ENCODE results near the gene CCL28.
"Not testable (repeated sequence)": the region's sequence is repeated elsewhere in the genome, so short reads cannot be mapped to it uniquely, and the experiment has no call there.

Gene CCL28

DNA sequence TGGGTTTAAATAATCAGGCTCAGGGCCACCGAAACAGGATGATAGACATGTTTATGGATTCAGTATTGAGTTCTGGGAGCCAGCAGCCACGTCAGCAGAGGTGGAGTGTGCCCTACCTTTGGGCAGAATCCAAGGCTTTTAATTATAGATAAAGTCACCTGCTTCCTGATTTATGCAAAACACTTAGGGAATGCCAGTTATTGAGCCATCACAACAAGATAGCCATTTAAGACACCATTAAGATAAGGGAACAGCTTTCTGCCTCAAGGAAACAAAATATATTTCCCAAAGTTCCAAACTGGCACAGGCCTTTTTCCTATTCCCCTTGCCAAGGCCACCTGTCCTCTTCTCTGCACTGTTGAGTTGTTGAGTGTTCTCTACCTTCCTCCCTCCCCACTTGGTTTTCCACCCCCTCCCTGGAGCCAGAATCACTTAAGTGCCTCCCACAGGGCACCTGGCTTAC is 2.4 kb downstream of the CCL28 start:
- no peak for DNase-seq (ENCODE audit: low spot score)

DNA sequence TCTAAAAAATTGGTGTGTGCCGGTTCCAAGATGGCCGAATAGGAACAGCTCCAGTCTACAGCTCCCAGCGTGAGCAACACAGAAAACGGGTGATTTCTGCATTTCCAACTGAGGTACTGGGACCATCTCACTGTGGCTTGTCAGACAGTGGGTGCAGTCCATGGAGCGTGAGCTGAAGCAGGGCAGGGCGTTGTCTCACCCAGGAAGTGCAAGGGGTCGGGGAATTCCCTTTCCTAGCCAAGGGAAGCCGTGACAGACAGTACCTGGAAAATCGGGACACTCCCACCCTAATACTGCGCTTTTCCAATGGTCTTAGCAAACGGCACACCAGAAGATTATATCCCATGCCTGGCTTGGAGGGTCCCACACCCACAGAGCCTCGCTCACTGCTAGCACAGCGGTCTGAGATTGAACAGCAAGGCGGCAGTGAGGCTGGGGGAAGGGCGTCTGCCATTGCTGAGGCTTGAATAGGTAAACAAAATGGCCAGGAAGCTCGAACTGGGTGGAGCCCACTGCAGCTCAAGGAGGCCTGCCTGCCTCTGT is 9.6 kb downstream of the CCL28 start:
- not testable (repeated sequence) for DNase-seq (ENCODE audit: low spot score)

DNA sequence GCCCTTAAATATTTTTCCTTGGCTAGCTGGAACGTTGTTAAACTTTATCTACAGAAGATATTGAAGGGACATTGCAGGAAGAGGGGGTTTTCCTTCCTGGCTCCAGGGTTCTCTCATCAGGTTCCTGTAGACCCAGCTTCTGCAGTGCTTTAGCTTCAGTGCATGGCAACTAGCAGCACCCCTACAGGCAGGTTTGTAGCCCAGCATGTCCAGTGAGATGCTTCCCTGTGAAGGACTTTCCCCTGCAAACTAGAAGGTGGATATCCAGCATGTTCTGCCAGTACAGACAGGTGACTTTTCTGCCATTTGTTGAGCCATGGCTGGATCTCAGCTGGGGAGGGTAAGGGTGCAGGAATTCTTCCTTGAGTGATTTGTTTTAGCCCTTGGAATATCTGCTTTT is 10.4 kb downstream of the CCL28 start:
- peak; percentile 15 for DNase-seq (ENCODE audit: low spot score)

DNA sequence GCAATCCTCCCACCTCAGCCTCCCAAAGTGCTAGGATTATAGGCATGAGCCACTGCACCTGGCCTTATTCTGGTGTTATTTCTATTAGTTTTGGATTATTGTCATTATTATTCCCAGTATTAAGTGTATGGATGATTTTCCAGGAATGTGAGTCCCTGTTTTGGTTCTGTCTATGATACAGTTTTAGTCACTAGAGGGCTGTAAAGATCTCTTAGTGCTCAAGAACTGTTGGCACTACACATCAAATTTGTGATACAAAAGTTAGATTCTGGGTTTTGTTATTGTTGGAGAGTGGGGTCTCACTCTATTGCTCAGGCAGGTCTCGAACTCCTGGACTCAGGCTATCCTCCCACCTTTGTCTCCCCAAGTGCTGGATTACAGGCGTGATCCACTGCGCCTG is 12.1 kb downstream of the CCL28 start:
- no peak for DNase-seq (ENCODE audit: low spot score)

DNA sequence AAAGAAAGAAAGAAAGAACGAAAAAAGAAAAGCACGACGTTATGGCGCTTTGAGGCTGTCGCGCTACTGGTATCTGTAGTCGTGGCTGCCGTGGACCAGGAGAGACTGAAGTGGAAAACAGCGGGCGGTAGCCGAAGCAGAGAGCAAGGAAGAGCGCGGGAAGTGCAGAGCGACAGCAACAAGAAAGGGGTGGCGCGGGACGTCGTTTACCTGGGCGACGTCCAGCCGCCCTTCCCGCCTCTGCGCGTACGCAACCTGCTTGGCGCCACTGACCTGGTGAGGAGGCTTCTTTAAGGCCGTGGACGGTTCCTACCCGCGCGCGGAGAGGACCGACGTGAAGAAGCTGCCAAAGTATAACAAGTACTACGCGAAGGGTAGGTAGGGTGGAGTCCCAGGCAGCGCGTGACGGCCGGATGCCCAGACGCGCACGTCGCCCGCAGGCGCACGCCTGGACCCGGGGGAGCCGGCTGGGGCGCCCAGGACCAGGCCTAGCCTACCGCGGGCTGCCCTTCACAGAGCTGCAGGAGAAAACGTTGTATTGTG is 15.4 kb downstream of the CCL28 start:
- no peak for DNase-seq (ENCODE audit: low spot score)

DNA sequence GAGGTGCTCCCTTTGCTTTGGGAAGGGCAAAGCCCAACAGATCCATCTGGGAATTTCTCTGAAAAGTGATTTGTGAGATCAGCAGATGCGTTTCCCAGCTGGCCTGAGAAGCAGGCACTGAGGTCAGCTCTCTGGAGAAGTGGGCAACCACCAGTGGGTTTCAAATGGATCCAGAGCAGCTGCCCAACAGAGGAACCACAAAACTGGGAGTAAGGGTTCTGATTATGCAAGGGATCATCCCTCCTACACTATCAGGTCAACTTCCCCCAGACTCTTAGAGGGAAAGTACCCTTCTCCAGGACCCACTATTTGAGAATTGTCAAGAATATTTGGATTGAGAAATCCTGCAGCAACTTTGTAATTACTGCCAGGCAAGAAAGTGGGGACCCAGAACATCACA is 21.7 kb downstream of the CCL28 start:
- DNase-seq (ENCODE audit: low spot score) = no peak

DNA sequence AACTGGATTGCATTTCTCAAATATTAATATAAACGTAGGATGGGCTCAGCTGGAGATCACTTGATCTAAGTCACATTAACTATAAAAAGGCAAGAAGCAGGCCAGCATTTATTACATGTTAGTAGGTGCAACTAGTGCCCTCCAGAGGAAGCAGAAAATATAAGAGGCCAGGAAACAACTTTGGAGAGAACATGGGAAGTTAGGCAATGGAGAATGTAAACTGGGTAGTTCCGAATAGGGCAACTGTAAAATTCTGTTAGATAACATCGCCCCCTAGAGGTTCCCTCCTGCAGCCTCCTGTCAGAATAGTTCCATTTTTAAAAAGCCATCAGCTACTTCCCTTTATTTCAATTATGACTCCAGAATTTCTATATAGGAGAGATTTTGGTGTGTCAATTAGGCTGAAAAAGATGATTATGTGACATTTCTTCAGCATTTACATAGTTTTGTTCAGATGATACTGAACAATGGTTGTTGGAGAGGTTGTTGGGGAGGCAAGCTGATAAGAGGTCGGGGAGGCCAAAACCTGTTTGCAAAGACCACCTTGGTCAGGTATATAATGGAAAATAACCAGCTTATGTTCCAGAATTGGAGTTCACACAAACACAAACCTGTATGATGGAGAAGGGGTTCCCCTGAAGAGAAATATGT is 22.4 kb downstream of the CCL28 start:
- DNase-seq (ENCODE audit: low spot score) = peak; percentile 87

DNA sequence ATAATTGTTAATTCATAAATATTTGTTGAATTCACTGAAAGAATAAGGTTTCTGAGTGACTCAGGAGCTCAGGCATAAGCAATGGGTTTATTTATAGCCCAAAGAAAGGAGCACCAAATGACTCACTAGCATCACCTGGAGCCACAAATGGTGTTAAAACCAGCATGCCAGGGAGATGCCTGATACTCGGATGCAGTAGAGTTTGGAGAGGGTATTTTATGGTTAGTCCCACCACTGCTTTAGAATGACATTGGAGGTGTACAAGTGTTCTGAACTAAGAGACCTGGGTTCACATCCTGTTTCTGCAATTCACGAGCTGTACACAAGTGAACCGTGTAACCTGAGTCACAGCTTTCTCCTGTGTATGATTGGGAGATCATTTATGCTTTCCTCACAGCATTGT is 25.2 kb downstream of the CCL28 start:
- DNase-seq (ENCODE audit: low spot score) = peak; percentile 11

DNA sequence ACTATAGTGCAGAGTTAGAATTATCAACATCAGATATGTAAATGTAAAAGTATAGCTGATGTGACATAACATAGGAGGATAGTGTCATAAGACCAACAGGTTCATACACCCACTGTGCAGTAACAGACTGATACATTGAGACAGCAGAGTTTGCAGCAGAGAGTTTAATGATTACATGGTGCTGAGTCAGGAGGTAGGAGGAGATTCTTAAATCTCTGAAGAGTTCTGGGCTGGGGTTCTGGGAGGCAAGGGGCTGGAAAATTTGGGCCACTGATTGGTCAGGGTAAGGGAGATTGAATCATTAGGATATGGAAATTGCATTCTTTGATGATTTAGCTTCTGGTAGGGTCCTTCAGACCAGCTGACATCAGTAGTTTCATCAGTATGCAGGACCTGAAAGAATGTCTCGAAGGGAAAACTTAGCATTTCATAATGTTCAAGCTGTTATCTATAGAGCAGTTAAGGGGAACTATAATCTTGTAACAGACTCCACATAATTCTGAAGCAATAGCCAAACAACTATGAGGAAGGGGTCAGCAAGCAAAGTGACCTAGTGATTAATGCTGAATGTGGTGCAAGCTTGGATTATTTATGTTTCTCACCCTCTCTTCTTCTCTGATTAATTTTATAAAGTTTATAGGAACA is 35.6 kb downstream of the CCL28 start:
- DNase-seq (ENCODE audit: low spot score) = no peak

DNA sequence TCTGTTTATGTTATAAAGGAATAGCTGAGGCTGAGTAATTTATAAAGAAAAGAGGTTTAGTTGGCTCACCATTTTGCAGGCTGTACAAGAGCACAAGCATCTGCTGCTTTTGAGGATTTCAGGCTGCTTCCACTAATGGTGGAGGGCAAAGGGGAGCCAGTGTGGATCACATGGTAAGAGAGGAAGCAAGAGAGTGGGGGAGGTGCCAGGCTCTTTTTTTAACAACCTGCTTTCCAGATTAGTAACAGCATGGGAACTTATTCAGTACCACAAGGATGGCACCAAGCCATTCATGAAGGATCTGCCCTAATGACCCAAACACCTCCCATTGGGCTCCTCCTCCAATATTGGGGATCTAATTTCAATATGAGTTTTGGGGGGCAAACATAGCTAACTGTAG is 40.4 kb downstream of the CCL28 start:
- DNase-seq (ENCODE audit: low spot score) = no peak

DNA sequence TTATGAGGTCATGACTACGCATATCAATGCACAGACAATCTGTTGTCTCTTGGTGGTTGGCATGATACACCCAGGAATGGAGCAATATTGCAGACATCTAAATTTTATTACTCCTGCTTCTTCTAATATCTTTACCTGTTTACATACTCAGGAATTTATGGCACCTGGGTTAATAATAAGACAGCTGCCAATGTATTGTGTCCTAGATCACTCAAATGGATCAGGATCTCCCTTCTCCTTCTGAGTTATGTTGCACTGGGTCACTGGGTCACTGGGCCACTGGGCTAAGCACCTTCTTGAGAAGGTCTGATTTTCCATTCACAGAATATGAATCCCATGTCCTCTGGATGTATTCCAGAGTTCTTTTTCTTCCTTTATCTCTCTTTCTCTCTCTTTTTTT is 41.8 kb downstream of the CCL28 start:
- DNase-seq (ENCODE audit: low spot score) = no peak

DNA sequence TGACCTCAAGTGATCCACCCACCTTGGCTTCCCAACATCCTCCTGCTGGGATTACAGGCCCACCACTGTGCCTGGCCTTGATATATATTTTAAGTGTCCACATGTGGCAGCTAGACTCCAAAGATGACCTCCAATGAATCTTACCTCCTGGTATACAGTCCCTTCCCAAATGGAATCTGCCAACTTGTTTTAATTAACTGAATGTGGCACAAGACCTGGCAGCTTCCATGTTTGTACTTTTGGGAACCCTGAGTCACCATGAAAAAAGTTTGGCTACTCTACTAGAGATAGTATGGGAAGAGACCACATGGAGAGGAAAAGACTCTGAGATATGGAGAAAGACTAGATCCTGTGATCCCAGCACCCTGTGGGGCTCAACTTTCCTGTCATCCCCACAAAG is 42.5 kb downstream of the CCL28 start:
- DNase-seq (ENCODE audit: low spot score) = no peak

DNA sequence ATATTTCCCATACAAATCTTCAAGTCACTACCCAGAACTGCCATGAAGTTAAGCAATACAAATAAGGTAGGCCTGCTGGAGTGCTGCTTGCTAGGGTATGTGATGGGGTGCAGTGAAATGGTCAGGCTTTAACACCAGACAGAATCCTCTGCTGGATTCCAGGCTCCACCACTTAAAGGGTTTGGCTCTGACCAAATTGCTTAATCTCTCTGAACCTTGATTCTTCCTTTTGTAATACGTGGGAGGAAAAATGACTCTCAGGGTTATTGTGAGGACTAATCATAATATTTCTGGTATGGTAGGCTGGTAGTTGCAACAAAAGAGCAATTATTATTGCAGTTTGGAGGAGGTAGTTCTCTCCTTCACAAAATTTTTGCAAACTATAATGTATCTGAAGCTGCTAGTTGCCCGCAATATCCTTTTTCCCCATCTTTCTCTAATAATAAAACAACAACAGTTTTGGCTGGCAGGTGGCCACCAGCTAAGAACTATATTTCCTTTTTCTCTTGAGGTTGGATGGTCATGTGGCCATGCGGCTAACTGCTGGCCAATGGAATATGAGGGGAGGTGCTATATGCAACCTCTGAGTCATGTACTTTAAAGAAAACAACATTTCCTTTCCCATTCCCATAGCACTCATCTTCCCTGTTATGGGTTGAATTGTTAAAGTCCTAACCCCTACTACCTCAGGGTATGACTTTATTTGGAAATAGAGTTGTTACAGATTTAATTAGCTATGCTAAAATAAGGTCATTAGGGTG is 44.1 kb downstream of the CCL28 start:
- DNase-seq (ENCODE audit: low spot score) = no peak

DNA sequence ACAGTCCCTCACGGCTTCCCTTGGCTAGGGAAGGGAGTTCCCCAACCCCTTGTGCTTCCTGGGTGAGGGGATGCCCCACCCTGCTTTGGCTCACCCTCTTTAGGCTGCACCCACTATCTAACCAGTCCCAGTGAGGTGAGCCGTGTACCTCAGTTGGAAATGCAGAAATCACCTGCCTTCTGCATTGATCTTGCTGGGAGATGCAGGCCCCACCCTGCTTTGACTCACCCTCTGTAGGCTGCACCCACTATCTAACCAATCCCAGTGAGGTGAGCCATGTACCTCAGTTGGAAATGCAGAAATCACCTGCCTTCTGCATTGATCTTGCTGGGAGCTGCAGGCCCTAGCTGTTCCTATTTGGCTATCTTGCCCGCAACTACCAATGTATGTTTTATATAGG is 44.7 kb downstream of the CCL28 start:
- no peak for DNase-seq (ENCODE audit: low spot score)

DNA sequence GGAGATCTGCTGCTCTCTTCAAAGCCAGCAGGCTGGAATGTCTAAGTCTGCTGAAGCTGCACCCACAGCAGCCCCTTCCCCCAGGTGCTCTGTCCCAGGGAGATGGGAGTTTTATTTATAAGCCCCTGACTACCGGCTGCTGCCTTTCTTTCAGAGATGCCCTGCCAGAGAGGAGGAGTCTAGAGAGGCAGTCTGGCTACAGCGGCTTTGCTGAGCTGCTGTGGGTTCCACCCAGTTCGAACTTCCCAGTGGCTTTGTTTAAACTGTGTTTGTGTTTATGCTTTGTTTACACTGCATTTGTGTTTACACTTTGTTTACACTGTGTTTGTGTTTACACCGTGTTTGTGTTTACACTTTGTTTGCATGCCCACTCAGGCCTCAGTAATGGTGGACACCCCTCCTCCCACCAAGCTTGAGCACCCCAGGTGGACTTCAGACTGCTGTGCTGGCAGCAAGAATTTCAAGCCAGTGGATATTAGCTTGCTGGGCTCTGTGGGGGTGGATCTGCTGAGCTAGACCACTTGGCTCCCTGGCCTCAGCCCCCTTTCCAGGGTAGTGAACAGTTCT is 45.4 kb downstream of the CCL28 start:
- not testable (repeated sequence) for DNase-seq (ENCODE audit: low spot score)

DNA sequence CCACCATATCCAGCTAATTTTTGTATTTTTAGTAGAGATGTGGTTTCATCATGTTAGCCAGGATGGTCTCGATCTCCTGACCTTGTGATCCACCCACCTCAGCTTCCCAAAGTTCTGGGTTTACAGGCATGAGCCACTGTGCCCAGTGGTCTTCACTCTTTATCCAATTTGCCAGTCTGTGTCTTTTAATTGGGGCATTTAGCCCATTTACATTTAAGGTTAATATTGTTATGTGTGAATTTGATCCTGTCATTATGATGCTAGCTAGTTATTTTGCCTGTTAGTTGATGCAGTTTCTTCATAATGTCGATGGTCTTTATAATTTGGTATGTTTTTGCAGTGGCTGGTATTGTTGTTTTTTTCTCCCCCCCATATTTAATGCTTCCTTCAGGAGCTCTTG is 47.0 kb downstream of the CCL28 start:
- not testable (repeated sequence) for DNase-seq (ENCODE audit: low spot score)

DNA sequence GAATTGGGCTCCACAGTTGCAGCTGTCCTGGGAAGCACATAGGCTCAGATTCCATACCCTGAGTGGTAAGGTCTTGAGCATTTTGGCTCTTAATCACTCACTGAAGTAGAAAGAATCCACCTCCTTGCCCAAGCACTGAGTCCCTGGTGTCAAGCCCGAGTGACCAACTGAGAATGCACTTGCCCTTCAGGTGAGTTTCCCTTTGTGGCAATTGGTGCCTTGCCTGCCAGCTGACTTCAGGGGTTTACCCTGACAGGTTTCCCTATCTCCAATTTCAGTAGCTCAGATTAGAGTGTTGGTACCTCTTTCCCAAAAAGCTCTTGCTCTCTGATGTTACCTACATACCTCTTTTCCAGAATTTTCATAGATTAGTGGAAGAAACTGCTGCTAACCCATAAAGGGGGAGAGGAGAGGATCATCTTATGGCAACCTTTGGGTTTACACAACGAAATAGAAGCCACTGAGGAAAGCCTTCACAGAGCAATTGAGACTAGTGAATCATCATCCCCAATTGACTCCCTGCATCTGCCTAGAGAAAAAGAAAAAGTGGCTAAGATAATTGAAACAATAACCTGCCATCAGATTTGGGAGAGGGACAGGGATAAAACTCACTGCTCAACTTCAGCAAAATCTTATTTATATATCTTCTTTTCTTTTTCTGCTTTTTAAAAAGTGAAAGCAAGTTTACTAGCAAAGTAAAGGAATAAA is 48.6 kb downstream of the CCL28 start:
- no peak for DNase-seq (ENCODE audit: low spot score)

DNA sequence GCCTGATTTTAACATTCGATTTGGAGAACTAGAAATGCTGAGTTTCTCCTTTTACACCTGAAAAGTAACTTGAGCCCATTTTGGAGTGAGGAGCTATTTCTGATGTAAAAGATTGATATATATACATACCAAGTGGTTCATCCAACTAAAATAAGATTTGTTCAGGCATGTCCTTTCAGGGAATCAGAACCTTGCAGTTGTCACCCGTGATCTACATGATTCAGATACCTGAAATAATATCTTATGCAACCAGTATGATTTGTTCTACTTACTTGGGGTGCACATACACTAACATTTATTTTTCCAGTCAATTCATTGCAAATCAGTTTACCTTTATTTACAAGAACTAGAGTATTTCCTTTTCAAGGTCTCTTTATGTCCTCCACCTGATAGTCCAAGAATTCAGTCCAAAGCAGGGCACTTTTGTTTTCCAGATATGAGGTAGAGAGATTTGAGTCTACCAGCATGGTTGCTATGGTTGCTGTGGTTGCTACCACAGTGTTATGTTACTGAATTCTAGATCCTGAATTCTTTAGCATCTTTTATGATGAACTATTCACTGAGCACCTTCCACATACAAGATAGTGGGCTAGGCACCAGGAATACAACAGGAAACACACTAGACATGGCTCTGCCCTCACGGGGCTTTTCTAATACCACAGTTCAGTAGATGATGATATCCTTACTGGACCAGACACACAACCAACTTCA is 49.3 kb downstream of the CCL28 start:
- DNase-seq (ENCODE audit: low spot score) = no peak

DNA sequence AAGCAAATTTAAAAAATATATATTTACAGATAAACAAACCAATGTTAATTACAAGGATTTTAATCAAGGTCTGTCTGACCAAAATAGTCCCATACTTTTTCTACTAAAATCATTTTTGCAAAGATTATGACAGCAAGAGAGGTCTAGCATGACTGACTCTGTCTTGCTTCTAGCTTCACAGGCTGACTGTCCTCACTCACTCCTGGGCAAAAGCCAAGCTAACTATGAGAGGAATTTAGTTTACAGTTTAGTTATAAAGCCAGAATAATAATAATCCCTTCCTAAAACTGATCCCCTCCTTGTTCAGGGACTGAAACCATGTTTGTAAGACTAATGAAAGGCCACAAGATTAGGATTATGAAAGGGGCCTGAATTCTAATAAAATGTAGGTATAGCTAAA is 53.5 kb downstream of the CCL28 start:
- no peak for DNase-seq (ENCODE audit: low spot score)

DNA sequence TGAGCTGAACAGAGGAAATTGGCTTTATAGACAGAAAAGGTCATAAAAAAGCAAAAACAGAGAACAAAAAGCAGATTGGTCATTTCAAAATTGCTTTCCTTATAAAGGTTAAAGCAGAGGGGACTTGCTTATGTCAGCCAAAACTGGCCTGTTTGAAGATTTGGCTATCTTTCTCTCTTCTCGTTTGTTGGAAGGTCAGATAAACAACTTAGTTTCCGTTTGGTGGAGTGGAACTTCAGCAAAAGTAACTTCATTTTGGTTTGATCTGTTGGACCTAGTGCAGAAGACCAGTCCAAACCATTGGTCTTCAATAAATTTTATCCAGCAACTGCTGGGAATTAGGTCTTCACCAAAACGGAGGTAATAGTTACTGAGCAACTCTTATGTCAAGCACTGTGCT is 53.9 kb downstream of the CCL28 start:
- DNase-seq (ENCODE audit: low spot score) = no peak

DNA sequence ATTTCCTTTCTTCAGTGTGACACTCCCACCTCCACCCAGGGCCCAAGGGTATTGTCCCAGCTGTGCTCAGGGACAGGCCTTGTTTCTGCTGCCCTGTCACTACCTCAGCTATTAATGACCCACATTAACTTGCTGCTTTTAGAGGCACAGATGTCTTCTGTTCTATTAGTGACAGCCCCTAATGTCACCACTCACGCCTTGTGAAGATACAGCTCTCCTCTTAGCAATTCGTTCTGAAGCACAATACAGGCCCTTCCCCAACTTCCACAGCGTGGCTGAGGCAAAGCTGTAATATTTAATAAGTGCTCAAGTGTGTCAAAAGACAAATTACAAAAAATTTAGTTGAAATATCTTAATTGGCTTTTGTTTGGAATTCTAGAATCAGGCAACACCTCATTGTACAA is 54.3 kb downstream of the CCL28 start:
- no peak for DNase-seq (ENCODE audit: low spot score)

All from NAMALWA (cell line).